ENCODE results near the gene SLC8A1.

SLC8A1 gene

GRCh38 chr2:40115348-40115747, 336.5 kb downstream of the SLC8A1 start:
- TF ChIP-seq POLR2A (IDR thresholded peaks at IDR 0.05; ENCODE audit: low read length) (no peak), GATA1 (IDR thresholded peaks at IDR 0.05; ENCODE audit: low read depth, low read length) (no peak)
- no peak for DNase-seq

- TF ChIP-seq POLR2A (IDR thresholded peaks at IDR 0.05; ENCODE audit: low read length) (no peak), GATA1 (IDR thresholded peaks at IDR 0.05; ENCODE audit: low read depth, low read length) (no peak)
- no peak for DNase-seq
These were observed 337.9 kb downstream of the SLC8A1 start for GRCh38 chr2:40113997-40114396.

- no peak for DNase-seq
- TF ChIP-seq GATA1 (IDR thresholded peaks at IDR 0.05; ENCODE audit: low read depth, low read length): no peak
- no peak for TF ChIP-seq POLR2A (IDR thresholded peaks at IDR 0.05; ENCODE audit: low read length)
These were observed 338.5 kb downstream of the SLC8A1 start for GRCh38 chr2:40113272-40113968.

GRCh38 chr2:40109381-40109780, 342.5 kb downstream of the SLC8A1 start:
- no peak for DNase-seq
- TF ChIP-seq GATA1 (IDR thresholded peaks at IDR 0.05; ENCODE audit: low read depth, low read length) (no peak), POLR2A (IDR thresholded peaks at IDR 0.05; ENCODE audit: low read length) (no peak)

GRCh38 chr2:40108851-40109250, 343.0 kb downstream of the SLC8A1 start:
- TF ChIP-seq POLR2A (IDR thresholded peaks at IDR 0.05; ENCODE audit: low read length) (no peak), GATA1 (IDR thresholded peaks at IDR 0.05; ENCODE audit: low read depth, low read length) (no peak)
- DNase-seq: no peak

GRCh38 chr2:40106061-40106460, 345.8 kb downstream of the SLC8A1 start:
- no peak for TF ChIP-seq GATA1 (IDR thresholded peaks at IDR 0.05; ENCODE audit: low read depth, low read length)
- TF ChIP-seq POLR2A (IDR thresholded peaks at IDR 0.05; ENCODE audit: low read length): no peak
- DNase-seq: no peak

- DNase-seq: no peak
- TF ChIP-seq POLR2A (IDR thresholded peaks at IDR 0.05; ENCODE audit: low read length): no peak
- no peak for TF ChIP-seq GATA1 (IDR thresholded peaks at IDR 0.05; ENCODE audit: low read depth, low read length)
These were observed 346.3 kb downstream of the SLC8A1 start for GRCh38 chr2:40105593-40105992.

GRCh38 chr2:40103590-40103989, 348.3 kb downstream of the SLC8A1 start:
- no peak for TF ChIP-seq POLR2A (IDR thresholded peaks at IDR 0.05; ENCODE audit: low read length)
- no peak for TF ChIP-seq GATA1 (IDR thresholded peaks at IDR 0.05; ENCODE audit: low read depth, low read length)
- DNase-seq: no peak

- no peak for DNase-seq
These were observed 348.7 kb downstream of the SLC8A1 start for GRCh38 chr2:40103163-40103562.

GRCh38 chr2:40102447-40102846, 349.4 kb downstream of the SLC8A1 start:
- TF ChIP-seq POLR2A (IDR thresholded peaks at IDR 0.05; ENCODE audit: low read length): no peak
- TF ChIP-seq GATA1 (IDR thresholded peaks at IDR 0.05; ENCODE audit: low read depth, low read length): no peak
- no peak for DNase-seq

More at GRCh38 chr2:40103163-40103562, 348.7 kb downstream of the SLC8A1 start:
- TF ChIP-seq POLR2A (IDR thresholded peaks at IDR 0.05; ENCODE audit: low read length) (no peak), GATA1 (IDR thresholded peaks at IDR 0.05; ENCODE audit: low read depth, low read length) (no peak)

- no peak for TF ChIP-seq GATA1 (IDR thresholded peaks at IDR 0.05; ENCODE audit: low read depth, low read length)
- no peak for DNase-seq
These were observed 350.7 kb downstream of the SLC8A1 start for GRCh38 chr2:40101131-40101575.

- no peak for DNase-seq
- TF ChIP-seq GATA1 (IDR thresholded peaks at IDR 0.05; ENCODE audit: low read depth, low read length) (no peak), POLR2A (IDR thresholded peaks at IDR 0.05; ENCODE audit: low read length) (no peak)
These were observed 351.2 kb downstream of the SLC8A1 start for GRCh38 chr2:40100676-40101075.

- TF ChIP-seq GATA1 (IDR thresholded peaks at IDR 0.05; ENCODE audit: low read depth, low read length): no peak
- TF ChIP-seq POLR2A (IDR thresholded peaks at IDR 0.05; ENCODE audit: low read length): no peak
- no peak for DNase-seq
These were observed 353.0 kb downstream of the SLC8A1 start for GRCh38 chr2:40098786-40099470.

- TF ChIP-seq GATA1 (IDR thresholded peaks at IDR 0.05; ENCODE audit: low read depth, low read length) (no peak), POLR2A (IDR thresholded peaks at IDR 0.05; ENCODE audit: low read length) (no peak)
- no peak for DNase-seq
These were observed 354.1 kb downstream of the SLC8A1 start for GRCh38 chr2:40097691-40098385.

Data from erythroblast (primary cell).